HCT116 (cell line): ENCODE results near the gene THSD7A. TPM values are rescaled to one million over a fixed set of nuclear protein-coding genes. Genes with fewer than 3 reads are reported as not detected.

Source experiments
- ATAC-seq: fragments of 200-7000 bp; cut with Tn5 transposase; 2 replicates; pipeline ENCODE4 v1.9.1; 2020; ENCODE audit warnings: mild to moderate bottlenecking, moderate library complexity
- BruUV-seq: library from RNA; stranded (reverse); fragments of 400-500 nt; replicated peaks from 2 replicates; lab custom pipeline; 2021; lab: Mats Ljungman, UMichigan
- CTCF ChIA-PET: fragments of 300-600 bp; sonication (Branson Sonifier 250); formaldehyde crosslinking; loops from one replicate; lab custom pipeline; 2021; ENCODE audit warnings: antibody characterized with exemption; lab: Charles Lee
- POLR2A ChIA-PET: fragments of 300-600, 350-600 bp; sonication (Branson Sonifier 250); formaldehyde crosslinking; loops from one replicate; lab custom pipeline; 2021; ENCODE audit warnings: antibody characterized with exemption; lab: Charles Lee
- RAD21 ChIA-PET, 2 experiments: fragments of 300-600 bp; sonication (Branson Sonifier 250); formaldehyde crosslinking; loops; one replicate each; lab custom pipeline; 2023; ENCODE audit warnings: low total read pairs in 2 of 2; ENCODE audit not compliant: uncharacterized antibody in 2 of 2, unreplicated experiment in 2 of 2, low non-redundant PET in 1 of 2; lab: Charles Lee
- DNase-seq: peaks from one replicate; pipeline ENCODE4 v3.0.0-alpha.2; 2010; ENCODE audit warnings: low read depth, low spot score
- H2AFZ ChIP-seq: fragments of 200-600 bp; shearing (Covaris generic), sonication (generic); 2 replicates; pipeline ENCODE4 v1.6.1; 2017; ENCODE audit warnings: low read depth, mixed run types, mixed read lengths, antibody characterized with exemption, low read length; ENCODE audit not compliant: poor library complexity, severe bottlenecking
- H3K27ac ChIP-seq: 2 replicates; pipeline ENCODE4 v1.5.1; 2012; ENCODE audit warnings: low read depth, low read length
- H3K27me3 ChIP-seq: fragments of 200-600 bp; sonication (generic); 2 replicates; pipeline ENCODE4 v1.6.1; 2016; ENCODE audit warnings: mixed run types, low read length, mixed read lengths; ENCODE audit not compliant: insufficient read depth
- H3K36me3 ChIP-seq, 2 experiments: fragments of 200-500 bp in 1 of 2; fragments of 200-600 bp in 1 of 2; sonication (Bioruptor generic) in 1 of 2; sonication (generic) in 1 of 2; 2 replicates each; pipeline versions ENCODE4 v1.5.1 to v1.6.1; 2014 to 2016; ENCODE audit warnings: low read length in 2 of 2, inconsistent platforms in 1 of 2, mixed read lengths in 1 of 2, mixed run types in 1 of 2; ENCODE audit not compliant: insufficient read depth in 2 of 2, control insufficient read depth in 1 of 2
- H3K4me1 ChIP-seq, 2 experiments: fragments of 200-600 bp in 1 of 2; sonication (generic) in 1 of 2; 2 replicates each; pipeline versions ENCODE4 v1.5.1 to v1.6.1; 2012 to 2017; ENCODE audit warnings: low read length in 2 of 2, inconsistent platforms in 1 of 2, mild to moderate bottlenecking in 1 of 2, mixed read lengths in 1 of 2, mixed run types in 1 of 2, moderate library complexity in 1 of 2; ENCODE audit not compliant: insufficient read depth in 2 of 2, control insufficient read depth in 1 of 2
- H3K4me2 ChIP-seq: fragments of 200-600 bp; sonication (generic); 2 replicates; pipeline ENCODE4 v1.6.1; 2017; ENCODE audit warnings: mixed run types, low read length, mixed read lengths
- H3K4me3 ChIP-seq, 2 experiments: fragments of 200-600 bp in 1 of 2; sonication (generic) in 1 of 2; replicated peaks in 1 of 2; 2 replicates each; pipeline ENCODE4 v1.5.1; 2011 to 2016; ENCODE audit warnings: low read length in 2 of 2, control low read depth in 1 of 2, low read depth in 1 of 2, mild to moderate bottlenecking in 1 of 2, mixed read lengths in 1 of 2, mixed run types in 1 of 2
- H3K79me2 ChIP-seq: fragments of 200-600 bp; sonication (generic); 2 replicates; pipeline ENCODE4 v1.6.1; 2017; ENCODE audit warnings: mild to moderate bottlenecking, mixed run types, low read length, moderate library complexity, mixed read lengths; ENCODE audit not compliant: insufficient read depth
- H3K9ac ChIP-seq: fragments of 200-600 bp; sonication (generic); 2 replicates; pipeline ENCODE4 v1.6.1; 2016; ENCODE audit warnings: low read length, mixed read lengths
- H3K9me2 ChIP-seq: fragments of 200-600 bp; sonication (generic), shearing (Covaris generic); 2 replicates; pipeline ENCODE4 v1.6.1; 2017; ENCODE audit warnings: mixed run types, mild to moderate bottlenecking, moderate library complexity; ENCODE audit not compliant: insufficient read depth
- H3K9me3 ChIP-seq, 2 experiments: fragments of 200-500 bp in 1 of 2; fragments of 200-600 bp in 1 of 2; sonication (Bioruptor generic) in 1 of 2; sonication (generic) in 1 of 2; 2 replicates each; pipeline ENCODE4 v1.6.1; 2014 to 2017; ENCODE audit warnings: low read length in 2 of 2, mixed read lengths in 2 of 2, inconsistent platforms in 1 of 2, low read depth in 1 of 2, mild to moderate bottlenecking in 1 of 2, mixed run types in 1 of 2, moderate library complexity in 1 of 2; ENCODE audit not compliant: control insufficient read depth in 1 of 2, insufficient read depth in 1 of 2
- H4K20me1 ChIP-seq: fragments of 200-600 bp; sonication (generic), shearing (Covaris generic); 2 replicates; pipeline ENCODE4 v1.6.1; 2017; ENCODE audit warnings: mixed run types, mild to moderate bottlenecking, moderate library complexity; ENCODE audit not compliant: insufficient read depth
- CEBPB ChIP-seq: IDR thresholded peaks from 2 replicates; pipeline ENCODE4 v1.6.1; 2012; ENCODE audit warnings: low read depth
- EGR1 ChIP-seq: IDR thresholded peaks from 2 replicates; pipeline ENCODE4 v1.6.1; 2012; ENCODE audit warnings: low read depth
- EZH2 ChIP-seq: fragments of 200-600 bp; sonication (generic); IDR thresholded peaks from 2 replicates; pipeline ENCODE4 v1.6.1; 2017; ENCODE audit warnings: antibody characterized with exemption, mixed run types
- EZH2phosphoT487 ChIP-seq: fragments of 200-600 bp; IDR thresholded peaks from 2 replicates; pipeline ENCODE4 v1.6.1; 2018; ENCODE audit warnings: antibody characterized with exemption, borderline replicate concordance
- FOSL1 ChIP-seq: IDR thresholded peaks from 2 replicates; pipeline ENCODE4 v1.6.1; 2012; ENCODE audit warnings: low read depth
- JUND ChIP-seq: IDR thresholded peaks from 2 replicates; pipeline ENCODE4 v1.6.1; 2012
- POLR2A ChIP-seq: IDR thresholded peaks from 2 replicates; pipeline ENCODE4 v1.7.0; 2011; ENCODE audit warnings: borderline replicate concordance; ENCODE audit not compliant: insufficient read depth, insufficient read length; ENCODE audit errors: extremely low read depth
- POLR2AphosphoS5 ChIP-seq: IDR thresholded peaks from 2 replicates; pipeline ENCODE4 v1.6.1; 2011; ENCODE audit warnings: mild to moderate bottlenecking, low read depth, low read length, moderate library complexity
- REST ChIP-seq: IDR thresholded peaks from 2 replicates; pipeline ENCODE4 v1.6.1; 2012; ENCODE audit warnings: low read depth
- SIN3A ChIP-seq: IDR thresholded peaks from 2 replicates; pipeline ENCODE4 v1.6.1; 2012; ENCODE audit warnings: low read depth
- SP1 ChIP-seq: IDR thresholded peaks from 2 replicates; pipeline ENCODE4 v1.6.1; 2012; ENCODE audit warnings: low read depth
- SRF ChIP-seq: IDR thresholded peaks from 2 replicates; pipeline ENCODE4 v1.6.1; 2012; ENCODE audit warnings: low read depth
- TCF7L2 ChIP-seq: IDR thresholded peaks from 2 replicates; pipeline ENCODE4 v1.7.0; 2011; ENCODE audit warnings: borderline replicate concordance, inconsistent platforms; ENCODE audit not compliant: insufficient read depth, insufficient read length; ENCODE audit errors: extremely low read depth
- ZFX ChIP-seq: fragments of 450-650 bp; IDR thresholded peaks from 2 replicates; pipeline ENCODE4 v1.6.1; 2017
- intact Hi-C: fragments of 100-400 bp; cut with micrococcal nuclease; formaldehyde crosslinking; loops from 2 replicates; pipeline ENCODE4 v1.10.0; 2022
- total RNA-seq: library from RNA; stranded (reverse); gene quantifications from one replicate; pipeline ENCODE4 v1.2.1, GENCODE V29; 2021; ENCODE audit not compliant: unreplicated experiment
- TF ChIP-seq, protein P1 (sequence below), 3 experiments: fragments of 200-600 bp in 1 of 3; sonication (generic) in 1 of 3; IDR thresholded peaks in 2 of 3; conservative IDR thresholded peaks in 1 of 3; 2 replicates each; pipeline ENCODE4 v1.5.1; 2012 to 2017; ENCODE audit warnings: low read depth in 2 of 3, low read length in 2 of 3, antibody characterized with exemption in 1 of 3, borderline replicate concordance in 1 of 3, control low read depth in 1 of 3, mild to moderate bottlenecking in 1 of 3, mixed read lengths in 1 of 3, mixed run types in 1 of 3, moderate library complexity in 1 of 3; ENCODE audit not compliant: insufficient read depth in 1 of 3
- TF ChIP-seq, protein P2 (sequence below): IDR thresholded peaks from 2 replicates; pipeline ENCODE4 v1.6.1; 2011; ENCODE audit warnings: mild to moderate bottlenecking, low read length, moderate library complexity; ENCODE audit not compliant: insufficient replicate concordance; ENCODE audit errors: extremely low read depth
- TF ChIP-seq, protein P3 (sequence below): IDR thresholded peaks from 2 replicates; pipeline ENCODE4 v1.6.1; 2012

The THSD7A gene
- total RNA-seq, 1 experiment from 2014 or later = 0.05 TPM

- H3K4me3 ChIP-seq = no peak overlapping the region
- ChIA-PET CTCF (no interaction called here), RAD21 (no interaction called here), POLR2A (no interaction called here)
- no peaks in the 10 kb centered on the region for H3K9me2 ChIP-seq
- no peak overlapping the region for H3K4me2 ChIP-seq
- BruUV-seq = no TSS peak
- H3K9me3 ChIP-seq = no peaks in the 10 kb centered on the region
- no peak overlapping the region for H3K27ac ChIP-seq
- H3K9ac ChIP-seq = no peak overlapping the region
- no peaks in the 10 kb centered on the region for H4K20me1 ChIP-seq
- ATAC-seq = no peak
- DNase-seq = no peak
- intact Hi-C loops = no loop called here
- TF ChIP-seq POLR2A (no peak), EZH2phosphoT487 (no peak), TCF7L2 (no peak), EZH2 (no peak), ZFX (no peak), SP1 (no peak), SRF (no peak), SIN3A (no peak), JUND (no peak), CEBPB (no peak), FOSL1 (no peak), EGR1 (no peak), REST (no peak), POLR2AphosphoS5 (no peak)
- TF ChIP-seq, protein P1, sequence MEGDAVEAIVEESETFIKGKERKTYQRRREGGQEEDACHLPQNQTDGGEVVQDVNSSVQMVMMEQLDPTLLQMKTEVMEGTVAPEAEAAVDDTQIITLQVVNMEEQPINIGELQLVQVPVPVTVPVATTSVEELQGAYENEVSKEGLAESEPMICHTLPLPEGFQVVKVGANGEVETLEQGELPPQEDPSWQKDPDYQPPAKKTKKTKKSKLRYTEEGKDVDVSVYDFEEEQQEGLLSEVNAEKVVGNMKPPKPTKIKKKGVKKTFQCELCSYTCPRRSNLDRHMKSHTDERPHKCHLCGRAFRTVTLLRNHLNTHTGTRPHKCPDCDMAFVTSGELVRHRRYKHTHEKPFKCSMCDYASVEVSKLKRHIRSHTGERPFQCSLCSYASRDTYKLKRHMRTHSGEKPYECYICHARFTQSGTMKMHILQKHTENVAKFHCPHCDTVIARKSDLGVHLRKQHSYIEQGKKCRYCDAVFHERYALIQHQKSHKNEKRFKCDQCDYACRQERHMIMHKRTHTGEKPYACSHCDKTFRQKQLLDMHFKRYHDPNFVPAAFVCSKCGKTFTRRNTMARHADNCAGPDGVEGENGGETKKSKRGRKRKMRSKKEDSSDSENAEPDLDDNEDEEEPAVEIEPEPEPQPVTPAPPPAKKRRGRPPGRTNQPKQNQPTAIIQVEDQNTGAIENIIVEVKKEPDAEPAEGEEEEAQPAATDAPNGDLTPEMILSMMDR (IDR thresholded peaks at IDR 0.05 in 2 of 3, conservative IDR thresholded peaks at IDR 0.05 in 1 of 3; ENCODE audit: borderline replicate concordance in 1 of 3, insufficient read depth in 1 of 3, low read depth in 2 of 3, low read length in 2 of 3) = no peak
- TF ChIP-seq, protein P2, sequence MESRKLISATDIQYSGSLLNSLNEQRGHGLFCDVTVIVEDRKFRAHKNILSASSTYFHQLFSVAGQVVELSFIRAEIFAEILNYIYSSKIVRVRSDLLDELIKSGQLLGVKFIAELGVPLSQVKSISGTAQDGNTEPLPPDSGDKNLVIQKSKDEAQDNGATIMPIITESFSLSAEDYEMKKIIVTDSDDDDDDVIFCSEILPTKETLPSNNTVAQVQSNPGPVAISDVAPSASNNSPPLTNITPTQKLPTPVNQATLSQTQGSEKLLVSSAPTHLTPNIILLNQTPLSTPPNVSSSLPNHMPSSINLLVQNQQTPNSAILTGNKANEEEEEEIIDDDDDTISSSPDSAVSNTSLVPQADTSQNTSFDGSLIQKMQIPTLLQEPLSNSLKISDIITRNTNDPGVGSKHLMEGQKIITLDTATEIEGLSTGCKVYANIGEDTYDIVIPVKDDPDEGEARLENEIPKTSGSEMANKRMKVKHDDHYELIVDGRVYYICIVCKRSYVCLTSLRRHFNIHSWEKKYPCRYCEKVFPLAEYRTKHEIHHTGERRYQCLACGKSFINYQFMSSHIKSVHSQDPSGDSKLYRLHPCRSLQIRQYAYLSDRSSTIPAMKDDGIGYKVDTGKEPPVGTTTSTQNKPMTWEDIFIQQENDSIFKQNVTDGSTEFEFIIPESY = no peak
- TF ChIP-seq, protein P3, sequence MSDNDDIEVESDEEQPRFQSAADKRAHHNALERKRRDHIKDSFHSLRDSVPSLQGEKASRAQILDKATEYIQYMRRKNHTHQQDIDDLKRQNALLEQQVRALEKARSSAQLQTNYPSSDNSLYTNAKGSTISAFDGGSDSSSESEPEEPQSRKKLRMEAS = no peak
- H2AFZ ChIP-seq = no peak overlapping the region
- H3K4me1 ChIP-seq = no peaks in the 10 kb centered on the region
- H3K79me2 ChIP-seq = no peaks in the 10 kb centered on the region
- H3K27me3 ChIP-seq = no peaks in the 10 kb centered on the region
- no peaks in the 10 kb centered on the region for H3K36me3 ChIP-seq
Observed at GRCh38 chr7:11513460-11513859, 318.5 kb downstream of the THSD7A start.
